HepG2 (cell line): ENCODE measurements around the gene BCO1. TPM values are rescaled to one million over a fixed set of nuclear protein-coding genes. Genes with fewer than 3 reads are reported as not detected.

ENCODE experiments used
- ATAC-seq: fragments of 200-7000 bp; cut with Tn5 transposase; 3 replicates; pipeline ENCODE4 v1.9.1; 2020; ENCODE audit warnings: mild to moderate bottlenecking, moderate library complexity
- BruUV-seq: library from RNA; stranded (reverse); fragments of 400-500 nt; replicated peaks from 2 replicates; lab custom pipeline; 2021; lab: Mats Ljungman, UMichigan
- CTCF ChIA-PET: fragments of 300-600 bp; formaldehyde crosslinking; extraction: SDS; loops from one replicate; lab custom pipeline; 2021; ENCODE audit warnings: low total read pairs, inconsistent platforms, low intra/inter-chr PET ratio; lab: Yijun Ruan, JAX
- POLR2A ChIA-PET: fragments of 350-600 bp; sonication (Branson Sonifier 250); formaldehyde crosslinking; loops from one replicate; lab custom pipeline; 2020; ENCODE audit warnings: antibody characterized with exemption, inconsistent platforms; lab: Yijun Ruan, JAX
- DNase-seq: peaks from one replicate; pipeline ENCODE4 v3.0.0-alpha.2; 2015; ENCODE audit warnings: low spot score
- FAIRE-seq: peaks from 3 replicates; lab custom pipeline; 2011; peaks lifted over from hg19 to GRCh38; lab: Jason Lieb, UNC
- H2AFZ ChIP-seq: one replicate; pipeline ENCODE4 v1.6.1; 2011; ENCODE audit warnings: low read length, inconsistent platforms
- H3K27ac ChIP-seq: fragments of 300-600 bp; 3 replicates; pipeline ENCODE4 v1.8.0; 2011; ENCODE audit warnings: mixed run types, mild to moderate bottlenecking, mixed read lengths, low read length, inconsistent platforms; ENCODE audit not compliant: insufficient read depth; ENCODE audit errors: extremely low read length
- H3K27me3 ChIP-seq, 2 experiments: fragments of 200-600 bp in 1 of 2; 2 replicates in 1 of 2; 3 replicates in 1 of 2; pipeline versions ENCODE4 v1.6.0 to v1.8.0; 2011; ENCODE audit warnings: low read length in 2 of 2, mild to moderate bottlenecking in 2 of 2, moderate library complexity in 2 of 2, inconsistent platforms in 1 of 2; ENCODE audit not compliant: insufficient read depth in 2 of 2, control insufficient read depth in 1 of 2
- H3K36me3 ChIP-seq, 2 experiments: fragments of 200-600 bp in 1 of 2; replicated peaks in 1 of 2; 2 replicates in 1 of 2; 3 replicates in 1 of 2; pipeline versions ENCODE4 v1.5.1 to v1.8.0; 2011; ENCODE audit warnings: low read length in 2 of 2, inconsistent platforms in 1 of 2; ENCODE audit not compliant: insufficient read depth in 2 of 2, control insufficient read depth in 1 of 2
- H3K4me1 ChIP-seq: 2 replicates; pipeline ENCODE4 v1.5.1; 2012; ENCODE audit warnings: low read length, inconsistent platforms; ENCODE audit not compliant: insufficient read depth
- H3K4me2 ChIP-seq: 2 replicates; pipeline ENCODE4 v1.6.0; 2011; ENCODE audit warnings: low read depth, low read length, inconsistent platforms
- H3K4me3 ChIP-seq, 3 experiments: fragments of 200-600 bp in 1 of 3; sonication (generic), shearing (Covaris generic) in 1 of 3; replicated peaks in 1 of 3; 2 replicates each; pipeline ENCODE4 v1.5.1; 2011 to 2016; ENCODE audit warnings: low read length in 3 of 3, inconsistent platforms in 2 of 3, low read depth in 2 of 3, mild to moderate bottlenecking in 2 of 3, control low read depth in 1 of 3, mixed read lengths in 1 of 3; ENCODE audit not compliant: insufficient read depth in 1 of 3
- H3K79me2 ChIP-seq: one replicate; pipeline ENCODE4 v1.6.1; 2011; ENCODE audit warnings: low read length, inconsistent platforms; ENCODE audit not compliant: insufficient read depth
- H3K9ac ChIP-seq: 2 replicates; pipeline ENCODE4 v1.6.0; 2011; ENCODE audit warnings: mild to moderate bottlenecking, low read depth, low read length, inconsistent platforms; ENCODE audit not compliant: insufficient read depth
- H3K9me3 ChIP-seq: 2 replicates; pipeline ENCODE4 v1.5.1; 2012; ENCODE audit warnings: mild to moderate bottlenecking, low read length
- H4K20me1 ChIP-seq: 2 replicates; pipeline ENCODE4 v1.6.0; 2011; ENCODE audit warnings: inconsistent platforms, mild to moderate bottlenecking, low read length, moderate library complexity; ENCODE audit not compliant: insufficient read depth
- BRF2 ChIP-seq: sonication (generic); formaldehyde crosslinking; IDR thresholded peaks from 2 replicates; pipeline ENCODE4 v1.8.1; 2022; ENCODE audit warnings: mild to moderate bottlenecking, missing genetic modification reagents
- FOSL2 ChIP-seq: sonication (generic); formaldehyde crosslinking; IDR thresholded peaks from 2 replicates; pipeline ENCODE4 v1.4.0; 2020; ENCODE audit warnings: missing genetic modification reagents
- MNT ChIP-seq: fragments of 450-650 bp; IDR thresholded peaks from 2 replicates; pipeline ENCODE4 v1.6.1; 2016
- PAXIP1 ChIP-seq: sonication (generic); formaldehyde crosslinking; conservative IDR thresholded peaks from 2 replicates; pipeline ENCODE4 v1.4.0; 2020; ENCODE audit warnings: mild to moderate bottlenecking, missing genetic modification reagents, moderate library complexity
- SMYD3 ChIP-seq: sonication (generic); formaldehyde crosslinking; IDR thresholded peaks from 2 replicates; pipeline ENCODE4 v1.8.1; 2023; ENCODE audit warnings: mild to moderate bottlenecking, missing genetic modification reagents
- WGBS: methylation state at CpG from one replicate; pipeline ENCODE4 v1.1.6; 2017; ENCODE audit warnings: low lambda C conversion rate; 5-methylcytosine and 5-hydroxymethylcytosine counted together
- in situ Hi-C: cut with HindIII; loops from 2 replicates; pipeline ENCODE4 v1.10.0; 2017; ENCODE audit warnings: low pct_unique_long_range_greater_than_20kb; ENCODE audit not compliant: extremely low pct_ligation_motif_present
- intact Hi-C: fragments of 100-400 bp; cut with micrococcal nuclease; formaldehyde crosslinking; loops from one replicate; pipeline ENCODE4 v1.10.0; 2022; ENCODE audit not compliant: unreplicated experiment
- polyA plus RNA-seq, 8 experiments: library from polyadenylated mRNA; depleted of rRNA in 3 of 8; stranded (reverse) in 7 of 8; unstranded in 1 of 8; fragments of >200 nt; fragmentation: Illumina TruSeq in 4 of 8; extraction: Trizol in 4 of 8; gene quantifications; 2 replicates each; pipeline versions ENCODE4 v1.2.1 to v1.2.3, GENCODE V29; 2011 to 2016; ENCODE audit warnings: low read depth in 4 of 8, missing spikeins in 1 of 8, mixed read lengths in 1 of 8; ENCODE audit not compliant: insufficient read depth in 1 of 8
- total RNA-seq, 5 experiments: library from RNA; depleted of rRNA; stranded (reverse); fragments of >200 nt; fragmentation: Illumina TruSeq; extraction: Trizol; gene quantifications; 2 replicates each; pipeline ENCODE4 v1.2.3, GENCODE V29; 2016; ENCODE audit warnings: low read depth in 1 of 5

Gene BCO1
- total and polyA plus RNA-seq, 2 of the 13 experiments (the other 11 are each of a cell fraction or from before 2014, with no cell fraction given) = 0.11 TPM; not detected in 1

- 0 out of 2 replicates have a peak, but pooled peaks have one; percentile 22 for TF ChIP-seq MNT
- TF ChIP-seq BRF2 (CRISPR knock-in tag) = no peak
- no peak for DNase-seq
- H4K20me1 ChIP-seq = no peaks in the 10 kb centered on the region
- H3K36me3 ChIP-seq = no peaks in the 10 kb centered on the region
- peak; percentile 23; the same call in 2 of the 3 replicates for ATAC-seq
- 55% methylated on average over 13 of the region's 15 CpGs for WGBS
- in situ Hi-C loops (no loop called here), intact Hi-C loops (no loop called here)
- H3K9me3 ChIP-seq = no peaks in the 10 kb centered on the region
- peaks cover under 1 to 4% of the 10 kb centered on the region in 2 experiments; a peak in 1 of 5 replicates for H3K27me3 ChIP-seq
- H3K9ac ChIP-seq = no peak overlapping the region
- no peak for FAIRE-seq
- H2AFZ ChIP-seq = no peak overlapping the region
- ChIA-PET CTCF (no interaction called here), POLR2A (interaction anchor here (2.1 kb wide), 1 partner anchor 112 kb away, joined by 5 read pairs; the partner anchor contains the start of gene C16orf46)
- no peak overlapping the region for H3K4me3 ChIP-seq
- peaks cover 6% of the 10 kb centered on the region for H3K4me1 ChIP-seq
- no peaks in the 10 kb centered on the region for H3K79me2 ChIP-seq
- no peak overlapping the region for H3K4me2 ChIP-seq
- H3K27ac ChIP-seq = no peak overlapping the region
- BruUV-seq = no TSS peak
These were observed 49.3 kb upstream of the BCO1 start for GRCh38 chr16:81189100-81189664.

- Histone ChIP-seq H3K4me3 (no peak overlapping the region), H3K27me3 (peaks cover 0 to 11% of the 10 kb centered on the region in 2 experiments; a peak in 2 of 5 replicates), H3K4me1 (peaks cover 6% of the 10 kb centered on the region), H4K20me1 (no peaks in the 10 kb centered on the region), H3K79me2 (no peaks in the 10 kb centered on the region), H3K36me3 (no peaks in the 10 kb centered on the region), H3K27ac (no peak overlapping the region), H3K9ac (no peak overlapping the region), H3K4me2 (no peak overlapping the region), H2AFZ (no peak overlapping the region), H3K9me3 (no peaks in the 10 kb centered on the region)
- intact Hi-C loops (no loop called here), in situ Hi-C loops (no loop called here)
- no TSS peak for BruUV-seq
- CTCF ChIA-PET = no interaction called here
- no peak for TF ChIP-seq PAXIP1
- peak; percentile 75 for TF ChIP-seq FOSL2 (CRISPR knock-in tag)
- no peak for TF ChIP-seq SMYD3
- FAIRE-seq (peak; percentile 21), DNase-seq (peak; percentile 61), ATAC-seq (peak; percentile 54)
- POLR2A ChIA-PET = interaction anchor here (0.8 to 1.6 kb wide), 2 partner anchors 10 to 66 kb away, joined by 3 to 7 read pairs; no protein-coding TSS in a partner anchor
- 28% methylated on average over 3 of the region's 3 CpGs for WGBS
These were observed 47.8 kb upstream of the BCO1 start for GRCh38 chr16:81190667-81191066.
